Measurements from ENCODE around the gene RAB7B. TPM values are rescaled to one million over a fixed set of nuclear protein-coding genes. Genes with fewer than 3 reads are reported as not detected.

The RAB7B gene
- total and polyA plus RNA-seq, 2 of the 13 experiments (the other 11 are each of a cell fraction or from before 2014, with no cell fraction given) = 0.05 to 0.46 TPM

DNA sequence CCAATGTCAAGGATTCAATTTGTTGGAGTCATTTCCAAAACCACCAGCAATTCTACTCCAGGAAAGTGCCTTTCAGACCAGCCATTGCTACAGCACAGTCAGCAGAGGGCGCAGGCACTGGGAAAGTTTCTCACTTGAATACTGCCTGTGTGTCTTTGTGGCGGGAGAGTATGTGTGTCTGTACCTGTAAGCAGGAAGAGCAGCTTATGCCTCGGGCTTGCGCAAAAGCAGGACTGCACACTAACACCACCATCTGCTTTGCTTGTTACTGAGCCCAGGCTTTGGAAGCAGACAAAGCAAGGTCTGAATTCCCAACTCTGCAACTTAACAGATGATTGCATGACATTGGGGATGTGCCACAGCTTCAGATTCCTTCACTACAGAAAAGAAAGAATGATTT, 27.5 kb upstream of the RAB7B start (continued):
- peak; percentile 78; the same call in 1 of the 2 replicates for TF ChIP-seq MIER3 (CRISPR knock-in tag; IDR thresholded peaks at IDR 0.05; ENCODE audit: borderline replicate concordance)
- 0 out of 2 replicates have a peak, but pooled peaks have one; percentile 36 for TF ChIP-seq SSRP1 (CRISPR knock-in tag; IDR thresholded peaks at IDR 0.05)
- TF ChIP-seq ZNF329 (CRISPR knock-in tag; IDR thresholded peaks at IDR 0.05; ENCODE audit: low read depth) = no peak
- peak; percentile 63; the same call in 1 of the 2 replicates for TF ChIP-seq KAT8 (CRISPR knock-in tag; IDR thresholded peaks at IDR 0.05)
- TF ChIP-seq PITX1 (CRISPR knock-in tag; IDR thresholded peaks at IDR 0.05) = peak; percentile 35; the same call in 1 of the 2 replicates
- TF ChIP-seq XRCC5 (optimal IDR thresholded peaks at IDR 0.05; ENCODE audit: low read length) = peak; percentile 84
- TF ChIP-seq, protein P1, sequence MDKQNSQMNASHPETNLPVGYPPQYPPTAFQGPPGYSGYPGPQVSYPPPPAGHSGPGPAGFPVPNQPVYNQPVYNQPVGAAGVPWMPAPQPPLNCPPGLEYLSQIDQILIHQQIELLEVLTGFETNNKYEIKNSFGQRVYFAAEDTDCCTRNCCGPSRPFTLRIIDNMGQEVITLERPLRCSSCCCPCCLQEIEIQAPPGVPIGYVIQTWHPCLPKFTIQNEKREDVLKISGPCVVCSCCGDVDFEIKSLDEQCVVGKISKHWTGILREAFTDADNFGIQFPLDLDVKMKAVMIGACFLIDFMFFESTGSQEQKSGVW (CRISPR knock-in tag; IDR thresholded peaks at IDR 0.05; ENCODE audit: borderline replicate concordance) = no peak
- peak; percentile 43; the same call in 1 of the 2 replicates for TF ChIP-seq TFE3 (CRISPR knock-in tag; IDR thresholded peaks at IDR 0.05)
- TF ChIP-seq, protein P2, sequence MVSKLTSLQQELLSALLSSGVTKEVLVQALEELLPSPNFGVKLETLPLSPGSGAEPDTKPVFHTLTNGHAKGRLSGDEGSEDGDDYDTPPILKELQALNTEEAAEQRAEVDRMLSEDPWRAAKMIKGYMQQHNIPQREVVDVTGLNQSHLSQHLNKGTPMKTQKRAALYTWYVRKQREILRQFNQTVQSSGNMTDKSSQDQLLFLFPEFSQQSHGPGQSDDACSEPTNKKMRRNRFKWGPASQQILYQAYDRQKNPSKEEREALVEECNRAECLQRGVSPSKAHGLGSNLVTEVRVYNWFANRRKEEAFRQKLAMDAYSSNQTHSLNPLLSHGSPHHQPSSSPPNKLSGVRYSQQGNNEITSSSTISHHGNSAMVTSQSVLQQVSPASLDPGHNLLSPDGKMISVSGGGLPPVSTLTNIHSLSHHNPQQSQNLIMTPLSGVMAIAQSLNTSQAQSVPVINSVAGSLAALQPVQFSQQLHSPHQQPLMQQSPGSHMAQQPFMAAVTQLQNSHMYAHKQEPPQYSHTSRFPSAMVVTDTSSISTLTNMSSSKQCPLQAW (CRISPR knock-in tag; IDR thresholded peaks at IDR 0.05) = 0 out of 2 replicates have a peak, but pooled peaks have one; percentile 32
- TF ChIP-seq, protein P3, sequence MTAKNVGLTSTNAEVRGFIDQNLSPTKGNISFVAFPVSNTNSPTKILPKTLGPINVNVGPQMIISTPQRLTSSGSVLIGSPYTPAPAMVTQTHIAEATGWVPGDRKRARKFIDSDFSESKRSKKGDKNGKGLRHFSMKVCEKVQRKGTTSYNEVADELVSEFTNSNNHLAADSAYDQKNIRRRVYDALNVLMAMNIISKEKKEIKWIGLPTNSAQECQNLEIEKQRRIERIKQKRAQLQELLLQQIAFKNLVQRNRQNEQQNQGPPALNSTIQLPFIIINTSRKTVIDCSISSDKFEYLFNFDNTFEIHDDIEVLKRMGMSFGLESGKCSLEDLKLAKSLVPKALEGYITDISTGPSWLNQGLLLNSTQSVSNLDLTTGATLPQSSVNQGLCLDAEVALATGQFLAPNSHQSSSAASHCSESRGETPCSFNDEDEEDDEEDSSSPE (CRISPR knock-in tag; IDR thresholded peaks at IDR 0.05) = peak; percentile 92
- TF ChIP-seq ARNT2 (CRISPR knock-in tag; IDR thresholded peaks at IDR 0.05; ENCODE audit: low read depth) = no peak
- TF ChIP-seq STAT5B (CRISPR knock-in tag; IDR thresholded peaks at IDR 0.05) = no peak
- TF ChIP-seq UBTF (CRISPR knock-in tag; IDR thresholded peaks at IDR 0.05) = peak; percentile 18; the same call in 1 of the 2 replicates
- TF ChIP-seq ZBTB42 (CRISPR knock-in tag; IDR thresholded peaks at IDR 0.05) = no peak
- TF ChIP-seq, protein P4, sequence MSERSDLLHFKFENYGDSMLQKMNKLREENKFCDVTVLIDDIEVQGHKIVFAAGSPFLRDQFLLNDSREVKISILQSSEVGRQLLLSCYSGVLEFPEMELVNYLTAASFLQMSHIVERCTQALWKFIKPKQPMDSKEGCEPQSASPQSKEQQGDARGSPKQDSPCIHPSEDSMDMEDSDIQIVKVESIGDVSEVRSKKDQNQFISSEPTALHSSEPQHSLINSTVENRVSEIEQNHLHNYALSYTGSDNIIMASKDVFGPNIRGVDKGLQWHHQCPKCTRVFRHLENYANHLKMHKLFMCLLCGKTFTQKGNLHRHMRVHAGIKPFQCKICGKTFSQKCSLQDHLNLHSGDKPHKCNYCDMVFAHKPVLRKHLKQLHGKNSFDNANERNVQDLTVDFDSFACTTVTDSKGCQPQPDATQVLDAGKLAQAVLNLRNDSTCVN (CRISPR knock-in tag; IDR thresholded peaks at IDR 0.05; ENCODE audit: borderline replicate concordance) = peak; percentile 54; the same call in 1 of the 2 replicates
- peak; percentile 77; the same call in 1 of the 2 replicates for TF ChIP-seq ZNF124 (CRISPR knock-in tag; IDR thresholded peaks at IDR 0.05)
- TF ChIP-seq ZSCAN25 (CRISPR knock-in tag; IDR thresholded peaks at IDR 0.05) = 0 out of 2 replicates have a peak, but pooled peaks have one; percentile 29
- no peak for TF ChIP-seq TOPORS (CRISPR knock-in tag; IDR thresholded peaks at IDR 0.05)
- TF ChIP-seq, protein P5, sequence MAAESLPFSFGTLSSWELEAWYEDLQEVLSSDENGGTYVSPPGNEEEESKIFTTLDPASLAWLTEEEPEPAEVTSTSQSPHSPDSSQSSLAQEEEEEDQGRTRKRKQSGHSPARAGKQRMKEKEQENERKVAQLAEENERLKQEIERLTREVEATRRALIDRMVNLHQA (CRISPR knock-in tag; IDR thresholded peaks at IDR 0.05) = no peak
- peak; percentile 50; the same call in 1 of the 2 replicates for TF ChIP-seq HDAC1 (CRISPR knock-in tag; IDR thresholded peaks at IDR 0.05)
- 0 out of 2 replicates have a peak, but pooled peaks have one; percentile 22 for TF ChIP-seq MEIS2 (CRISPR knock-in tag; IDR thresholded peaks at IDR 0.05)
- TF ChIP-seq SAP130 (CRISPR knock-in tag; IDR thresholded peaks at IDR 0.05; ENCODE audit: low read depth) = peak; percentile 58; the same call in 1 of the 2 replicates
